K562 (cell line): ENCODE measurements around the gene TMC8. TPM values are rescaled to one million over a fixed set of nuclear protein-coding genes. Genes with fewer than 3 reads are reported as not detected.
A peak's percentile ranks its signal among the peaks of the same experiment; 100 is the strongest.

Experiments
- ATF7 ChIP-seq: fragments of 450-650 bp; IDR thresholded peaks from 2 replicates; pipeline ENCODE4 v1.7.1; 2014; ENCODE audit warnings: mild to moderate bottlenecking, moderate library complexity
- C11orf30 ChIP-seq: fragments of 450-650 bp; IDR thresholded peaks from 2 replicates; pipeline ENCODE4 v1.6.1; 2016; ENCODE audit warnings: low read depth, mild to moderate bottlenecking
- DIDO1 ChIP-seq: fragments of 450-650 bp; IDR thresholded peaks from 2 replicates; pipeline ENCODE4 v1.6.1; 2016; ENCODE audit warnings: low read depth, missing biosample characterization, missing genetic modification characterization
- FOXK2 ChIP-seq, 2 experiments: fragments of 450-650 bp; IDR thresholded peaks in 1 of 2; conservative IDR thresholded peaks in 1 of 2; 2 replicates each; pipeline ENCODE4 v1.6.1; 2016; ENCODE audit warnings: low read depth in 2 of 2, mild to moderate bottlenecking in 1 of 2
- GATA2 ChIP-seq: sonication (generic); formaldehyde crosslinking; IDR thresholded peaks from 2 replicates; pipeline ENCODE4 v1.4.0; 2020; ENCODE audit warnings: mild to moderate bottlenecking, missing genetic modification reagents
- LCOR ChIP-seq: sonication (generic); formaldehyde crosslinking; IDR thresholded peaks from 2 replicates; pipeline ENCODE4 v1.8.0; 2022; ENCODE audit warnings: mild to moderate bottlenecking, missing genetic modification reagents
- RBM14 ChIP-seq: fragments of 200-400 bp; formaldehyde crosslinking; IDR thresholded peaks from 2 replicates; pipeline ENCODE4 v1.6.1; 2018; ENCODE audit warnings: low read depth, mild to moderate bottlenecking, low read length, moderate library complexity, borderline replicate concordance; ENCODE audit not compliant: insufficient read depth
- REST ChIP-seq, 2 experiments: fragments of 450-650 bp; formaldehyde crosslinking in 1 of 2; IDR thresholded peaks; 2 replicates each; pipeline versions ENCODE4 v1.4.0 to v1.6.1; 2014 to 2020; ENCODE audit warnings: mild to moderate bottlenecking in 2 of 2, borderline replicate concordance in 1 of 2, low read depth in 1 of 2
- SMAD1 ChIP-seq: fragments of 150-350 bp; IDR thresholded peaks from 2 replicates; pipeline ENCODE4 v1.6.1; 2014; ENCODE audit warnings: low read length, low read depth; ENCODE audit not compliant: partially characterized antibody
- SRF ChIP-seq, 2 experiments: fragments of 250-450, 450-650 bp in 1 of 2; sonication (Bioruptor Pico) in 1 of 2; sonication (generic) in 1 of 2; formaldehyde crosslinking; IDR thresholded peaks; 2 replicates each; pipeline versions ENCODE4 v1.5.0 to v1.5.1; 2020 to 2022; ENCODE audit warnings: mild to moderate bottlenecking in 1 of 2, missing genetic modification reagents in 1 of 2
- ZBTB2 ChIP-seq: fragments of 450-650 bp; IDR thresholded peaks from 2 replicates; pipeline ENCODE4 v1.6.1; 2016; ENCODE audit warnings: antibody characterized with exemption
- ZNF124 ChIP-seq: sonication (generic); formaldehyde crosslinking; IDR thresholded peaks from 2 replicates; pipeline ENCODE4 v1.8.1; 2022; ENCODE audit warnings: missing genetic modification reagents
- ZNF175 ChIP-seq: fragments of 200-800 bp; sonication (Bioruptor generic); IDR thresholded peaks from 2 replicates; pipeline ENCODE4 v1.6.1; 2016; ENCODE audit warnings: low read depth, mild to moderate bottlenecking, missing genetic modification characterization, missing compliant biosample characterization
- ZNF217 ChIP-seq: sonication (generic); formaldehyde crosslinking; IDR thresholded peaks from 2 replicates; pipeline ENCODE4 v1.8.0; 2022; ENCODE audit warnings: mild to moderate bottlenecking, missing genetic modification reagents
- ZNF316 ChIP-seq: fragments of 450-650 bp; IDR thresholded peaks from 2 replicates; pipeline ENCODE4 v1.6.1; 2016
- ZNF444 ChIP-seq: fragments of 250-450 bp; sonication (Bioruptor Pico); IDR thresholded peaks from 2 replicates; pipeline ENCODE4 v1.4.0; 2020; ENCODE audit warnings: mild to moderate bottlenecking, moderate library complexity
- polyA plus RNA-seq, 8 experiments: library from polyadenylated mRNA; depleted of rRNA in 4 of 8; stranded (reverse) in 5 of 8; unstranded in 3 of 8; fragments of >200 nt; fragmentation: Nextera tagmentation in 2 of 8; fragmentation: Illumina TruSeq in 1 of 8; extraction: Ambion mirVana in 2 of 8; extraction: Trizol in 1 of 8; gene quantifications; 2 replicates each; pipeline versions ENCODE4 v1.2.1 to v1.2.3, GENCODE V29; 2011 to 2014; ENCODE audit warnings: inconsistent platforms in 1 of 8, missing spikeins in 1 of 8
- total RNA-seq, 7 experiments: library from RNA; depleted of rRNA in 6 of 7; stranded (reverse); fragments of >200 nt in 6 of 7; fragmentation: Illumina TruSeq in 2 of 7; extraction: Trizol in 2 of 7; gene quantifications; 2 replicates each; pipeline versions ENCODE4 v1.2.1 to v1.2.3, GENCODE V29; 2011 to 2021; ENCODE audit warnings: low replicate concordance in 1 of 7

The TMC8 gene
- total and polyA plus RNA-seq, 9 of the 15 experiments (the other 6 are each of a cell fraction or from before 2014, with no cell fraction given) = 0.13 to 10.9 (median 2.8) TPM

GRCh38 chr17:78154903-78155811 lies 24.6 kb downstream of the TMC8 start (continued):
- TF ChIP-seq RBM14 (no peak), FOXK2 (conservative IDR thresholded peaks at IDR 0.05 in 1 of 2, IDR thresholded peaks at IDR 0.05 in 1 of 2; ENCODE audit: low read depth in 2 of 2) (peak in 1 of 2 experiments; percentile 48; a peak in 1 of 4 replicates), ATF7 (peak; percentile 32; the same call in 1 of the 2 replicates), ZNF217 (no peak), ZBTB2 (no peak), ZNF124 (no peak), LCOR (CRISPR knock-in tag) (no peak), C11orf30 (peak; percentile 54; the same call in 1 of the 2 replicates), ZNF316 (peak; percentile 67), REST (IDR thresholded peaks at IDR 0.05; ENCODE audit: borderline replicate concordance) (peak; percentile 40), REST (CRISPR knock-in tag; IDR thresholded peaks at IDR 0.05; ENCODE audit: low read depth) (no peak), GATA2 (CRISPR knock-in tag) (no peak), SMAD1 (no peak), ZNF175 (no peak), SRF (CRISPR knock-in tag; IDR thresholded peaks at IDR 0.05) (no peak), DIDO1 (tag) (no peak), ZNF444 (CRISPR knock-in tag) (no peak)
